HCEC 1CT (cell line): Measurements from ENCODE around the gene FAM193A.
A peak's percentile ranks its signal among the peaks of the same experiment; 100 is the strongest.
"Not testable (repeated sequence)": the region's sequence is repeated elsewhere in the genome, so short reads cannot be mapped to it uniquely, and the experiment has no call there.

Experiments used
- DNase-seq: peaks from one replicate; pipeline ENCODE4 v3.0.0-alpha.2; 2017

The FAM193A gene

DNA sequence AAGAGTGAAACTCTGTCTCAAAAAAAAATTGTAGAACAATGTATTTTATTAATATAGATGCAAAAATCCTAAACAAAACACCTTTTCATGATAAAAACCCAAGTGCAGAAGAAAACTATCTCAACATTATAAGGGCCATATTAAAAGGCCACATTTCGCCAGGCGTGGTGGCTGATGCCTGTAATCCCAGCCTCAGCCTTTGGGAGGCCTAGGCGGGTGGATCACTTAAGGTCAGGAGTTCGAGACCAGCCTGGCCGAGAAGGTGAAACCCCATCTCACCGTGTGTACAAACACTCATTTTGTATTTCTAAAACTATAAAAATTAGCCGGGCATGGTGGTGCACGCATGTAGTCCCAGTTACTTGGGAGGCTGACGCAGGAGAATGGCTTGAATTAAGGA, 9.9 kb upstream of the FAM193A start:
- DNase-seq = no peak

DNA sequence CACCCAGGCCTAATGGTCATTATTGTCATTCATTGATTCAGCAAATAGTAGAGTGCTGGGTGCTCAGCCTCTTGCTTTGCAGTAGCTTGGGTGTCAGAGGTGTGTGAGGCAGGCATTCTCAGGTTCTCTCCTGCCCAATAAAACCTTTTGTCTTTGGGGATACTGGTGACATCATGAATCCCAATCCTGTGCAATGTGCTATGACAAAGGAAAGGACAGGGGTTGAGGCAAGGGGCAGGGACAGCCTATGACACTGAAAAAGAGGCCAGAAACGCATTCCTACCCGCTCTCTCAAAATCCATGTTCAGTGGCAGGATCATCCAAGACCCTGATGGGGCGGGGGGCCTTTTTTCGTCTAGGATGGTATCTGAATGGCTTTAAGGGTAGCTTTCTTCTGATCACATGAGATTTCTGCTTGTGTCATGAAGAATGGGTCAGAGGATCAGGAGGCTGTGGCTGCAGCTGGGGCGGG, 1.5 kb upstream of the FAM193A start:
- DNase-seq = no peak

DNA sequence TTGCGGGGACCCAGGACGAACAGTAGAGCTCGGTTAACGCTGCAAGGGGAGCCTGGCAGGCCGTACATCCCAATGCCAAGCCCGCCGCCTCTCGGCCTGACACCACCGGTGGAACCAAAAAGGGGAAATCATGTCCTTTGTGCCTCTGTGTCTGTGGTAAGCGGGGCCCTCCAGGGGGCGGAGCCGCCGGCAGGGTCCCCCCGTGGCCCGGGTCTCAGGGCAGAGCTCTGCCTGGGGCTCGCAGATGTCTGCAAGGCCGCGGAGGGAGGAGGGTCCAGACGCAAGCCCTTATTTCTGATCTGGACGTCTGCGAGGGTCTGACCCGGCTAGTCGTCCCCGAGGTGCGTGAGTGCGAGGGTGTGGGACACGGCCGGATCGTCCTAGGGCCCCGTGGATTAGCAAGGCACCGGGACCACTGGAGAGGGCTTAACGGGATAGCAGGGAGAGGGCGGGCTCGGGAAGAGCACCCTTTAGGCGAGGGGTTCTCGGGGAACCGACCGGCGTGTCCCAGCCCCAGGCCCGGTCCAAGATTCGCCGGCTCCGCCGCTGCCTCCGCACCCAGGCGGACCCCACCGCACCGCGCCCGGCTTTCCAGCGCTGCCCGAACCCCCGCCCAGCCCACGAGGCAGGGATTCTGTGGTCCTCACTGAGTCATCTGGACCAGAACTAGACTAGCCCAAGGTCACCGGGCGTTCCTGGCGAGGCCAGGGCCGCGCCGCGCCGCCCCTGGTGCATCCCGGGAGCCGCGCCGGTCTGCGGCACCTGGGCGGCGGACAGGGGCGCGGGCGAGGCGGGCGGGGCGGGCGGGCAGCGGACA, 863 bp upstream of the FAM193A start:
- no peak for DNase-seq

DNA sequence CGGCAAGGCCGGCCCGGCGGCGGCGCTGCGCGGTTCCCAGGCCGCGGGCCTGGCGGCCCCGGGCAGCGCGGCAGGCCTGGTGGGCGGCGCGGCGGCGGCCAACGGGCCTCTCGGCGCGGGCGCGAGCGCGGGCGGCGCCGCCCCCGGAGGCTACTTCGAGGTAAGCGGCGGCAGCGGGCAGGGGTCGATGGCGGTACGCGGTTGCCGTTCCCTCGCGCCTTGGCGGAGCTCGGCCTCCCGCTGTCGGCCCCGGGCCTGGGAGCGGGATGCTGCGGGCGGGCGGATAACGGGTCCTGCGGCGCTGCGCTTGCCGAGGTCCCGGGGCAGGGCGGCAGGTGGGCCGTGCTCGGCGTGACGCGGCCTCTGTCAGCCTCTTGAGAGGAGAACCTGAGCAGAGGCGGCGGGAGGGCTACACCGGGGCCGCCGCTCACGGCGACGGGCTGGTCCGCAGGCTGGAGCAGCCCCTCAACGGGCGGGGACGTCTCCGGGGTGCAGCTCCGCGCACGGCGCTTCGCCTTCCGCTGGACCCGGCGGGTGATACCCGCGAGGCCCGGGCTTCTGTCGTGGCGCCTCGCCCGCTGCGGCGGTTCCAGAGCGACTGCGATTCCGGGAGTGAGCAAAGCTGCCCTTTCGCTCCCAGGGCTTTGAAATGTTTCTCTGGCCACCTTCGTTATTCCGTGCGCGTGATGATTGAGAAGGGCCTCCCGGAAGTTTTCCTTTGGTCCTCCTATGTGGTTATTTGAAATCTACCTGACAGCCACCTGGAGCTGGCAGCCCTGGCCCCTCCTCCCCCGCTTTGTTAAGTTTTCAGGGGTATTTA, 774 bp downstream of the FAM193A start:
- peak; percentile 23 for DNase-seq

- DNase-seq = not testable (repeated sequence)
These were observed 7.2 kb downstream of the FAM193A start for GRCh38 chr4:2543580-2544191.

GRCh38 chr4:2545321-2546013, 9.0 kb downstream of the FAM193A start:
- DNase-seq = peak; percentile 7

- DNase-seq = no peak
These were observed 9.9 kb downstream of the FAM193A start for GRCh38 chr4:2546286-2546823.

DNA sequence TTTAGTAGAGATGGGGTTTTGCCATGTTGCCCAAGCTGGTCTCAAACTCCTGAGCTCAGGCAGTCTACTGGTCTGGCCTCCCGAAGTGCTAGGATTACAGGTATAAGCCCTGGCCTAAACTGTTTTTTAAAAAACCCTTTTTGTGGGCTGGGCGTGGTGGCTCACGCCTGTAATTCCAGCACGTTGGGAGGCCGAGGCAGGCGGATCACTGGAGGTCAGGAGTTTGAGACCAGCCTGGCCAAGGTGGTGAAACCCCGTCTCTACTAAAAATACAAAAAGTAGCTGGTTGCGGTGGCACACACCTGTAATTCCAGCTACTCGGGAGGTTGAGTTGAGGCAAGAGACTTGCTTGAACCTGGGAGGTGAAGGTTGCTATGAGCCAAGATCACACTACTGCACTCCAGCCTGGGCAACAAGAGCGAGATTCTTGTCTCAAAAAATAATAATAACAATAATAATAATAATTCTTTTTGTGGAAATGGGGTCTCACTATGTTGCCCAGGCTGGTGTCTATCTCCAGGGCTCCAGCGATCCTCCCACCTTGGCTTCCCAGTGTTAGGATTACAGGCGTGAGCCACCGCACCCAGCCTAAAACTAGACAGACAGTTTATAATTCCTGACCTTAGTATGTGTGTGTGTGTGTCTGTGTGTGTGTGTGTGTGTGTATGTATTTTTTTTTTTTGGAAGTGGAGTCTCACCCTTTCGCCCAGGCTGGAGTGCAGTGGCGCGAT, 10.7 kb downstream of the FAM193A start:
- not testable (repeated sequence) for DNase-seq

DNA sequence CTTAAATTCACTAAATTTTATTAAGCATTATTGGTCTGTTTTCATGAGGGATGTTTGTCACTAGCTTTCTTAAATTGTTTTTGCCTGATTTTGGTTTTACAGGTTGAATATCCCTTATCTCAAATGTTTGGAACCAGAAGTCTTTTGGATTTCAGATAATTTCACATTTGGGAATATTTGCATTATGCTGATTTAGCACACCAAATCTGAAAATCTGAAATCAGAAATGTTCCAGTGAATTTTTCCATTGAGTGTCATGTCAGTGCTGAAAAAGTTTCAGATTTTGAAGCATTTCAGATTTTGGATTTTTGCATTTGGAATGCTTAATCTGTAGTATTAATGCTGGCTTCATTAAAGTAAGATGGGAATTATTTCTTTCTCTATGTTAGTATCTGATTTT, 14.7 kb downstream of the FAM193A start:
- DNase-seq = no peak

- DNase-seq = no peak
These were observed 16.4 kb downstream of the FAM193A start for GRCh38 chr4:2552806-2553205.

DNA sequence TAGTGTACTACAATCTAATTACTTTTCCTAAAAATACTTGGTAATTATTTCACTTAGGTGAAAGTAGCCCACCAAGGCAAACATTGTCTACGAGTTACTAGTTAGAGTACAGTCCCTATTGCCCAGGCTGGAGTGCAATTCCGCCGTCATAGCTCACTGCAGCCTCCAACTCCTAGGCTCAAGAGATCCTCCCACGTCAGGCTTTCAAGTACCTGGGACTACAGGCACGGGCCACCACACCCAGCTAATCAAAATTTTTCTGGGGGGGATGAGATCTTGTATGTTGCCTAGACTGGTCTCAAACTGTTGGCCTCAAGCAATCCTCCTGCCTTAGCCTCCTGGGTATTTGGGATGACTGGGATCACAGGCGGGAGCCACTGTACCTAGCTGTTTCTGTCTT, 21.9 kb downstream of the FAM193A start:
- DNase-seq = no peak

GRCh38 chr4:2560167-2560566, 23.7 kb downstream of the FAM193A start:
- no peak for DNase-seq

GRCh38 chr4:2565533-2565932, 29.1 kb downstream of the FAM193A start:
- DNase-seq = no peak

DNA sequence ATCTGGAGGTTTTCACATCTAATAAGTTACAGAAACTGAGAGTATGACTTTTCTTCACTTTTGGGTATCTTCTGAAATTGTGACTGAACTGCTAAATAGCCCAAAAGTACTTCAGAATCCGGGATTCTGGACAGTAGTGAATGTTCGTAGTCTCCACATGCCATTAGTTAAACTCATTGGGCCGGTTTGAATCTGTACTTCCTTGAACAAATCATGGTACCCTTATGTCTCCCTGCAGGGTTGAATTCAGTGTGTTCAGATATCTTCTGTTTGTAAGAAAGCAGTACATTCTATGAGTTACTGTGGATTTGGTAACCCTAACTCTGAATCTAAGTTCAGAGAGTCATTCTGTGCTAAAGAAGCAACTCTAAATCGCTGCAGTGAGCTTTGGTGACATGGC, 33.6 kb downstream of the FAM193A start:
- DNase-seq = no peak

DNA sequence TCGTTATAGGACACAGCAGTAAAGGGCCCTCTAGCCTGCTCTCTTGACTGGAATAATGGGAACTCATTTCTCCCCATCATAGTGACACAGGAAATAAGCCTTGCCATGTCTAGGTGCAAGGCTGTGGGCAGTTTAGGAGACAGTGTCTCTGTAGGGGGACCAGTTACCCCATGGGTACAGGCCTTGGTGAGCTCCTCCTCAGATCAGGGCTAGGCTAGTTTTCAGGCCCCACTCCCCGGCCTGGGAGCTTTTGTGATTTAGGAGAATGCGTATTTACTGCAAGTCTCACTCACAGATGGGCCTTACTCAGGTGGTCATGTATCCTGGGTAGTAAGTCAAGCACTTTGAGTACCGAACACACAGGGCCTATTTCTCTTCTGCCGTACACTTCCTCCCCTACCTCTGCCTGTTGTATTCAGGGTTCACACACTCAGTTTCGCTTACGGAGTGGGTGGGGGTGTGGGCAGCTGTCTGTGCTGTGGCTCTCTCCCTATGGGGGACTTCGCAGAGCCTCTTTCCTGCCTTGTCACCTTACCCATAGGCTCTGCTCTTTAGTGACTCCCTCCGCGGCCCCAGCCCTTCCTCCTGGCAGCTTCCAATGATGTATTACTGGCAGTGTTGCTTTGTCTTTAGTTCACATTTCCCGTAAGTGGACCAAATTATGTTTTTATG, 34.2 kb downstream of the FAM193A start:
- DNase-seq = no peak

GRCh38 chr4:2572076-2572475, 35.6 kb downstream of the FAM193A start:
- no peak for DNase-seq

GRCh38 chr4:2572866-2573265, 36.4 kb downstream of the FAM193A start:
- no peak for DNase-seq

GRCh38 chr4:2574009-2574408, 37.6 kb downstream of the FAM193A start:
- no peak for DNase-seq

- no peak for DNase-seq
These were observed 38.4 kb downstream of the FAM193A start for GRCh38 chr4:2574863-2575262.

DNA sequence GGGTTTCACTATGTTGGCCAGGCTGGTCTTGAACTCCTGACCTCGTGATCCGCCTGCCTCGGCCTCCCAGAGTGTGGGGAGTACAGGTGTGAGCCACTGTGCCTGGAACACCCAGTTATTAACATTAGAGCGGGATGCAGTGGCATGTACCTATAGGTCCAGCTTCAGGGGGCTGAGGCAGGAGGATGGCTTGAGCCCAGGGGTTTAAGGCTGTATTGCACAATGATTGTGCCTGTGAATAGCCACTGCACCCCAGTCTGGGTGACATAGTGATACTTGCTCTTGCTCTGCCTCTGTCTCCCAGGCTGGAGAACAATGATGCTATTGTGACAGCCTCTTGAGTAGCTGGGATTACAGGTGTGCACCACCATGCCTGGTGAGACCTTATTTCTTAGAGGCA, 39.8 kb downstream of the FAM193A start:
- no peak for DNase-seq

DNA sequence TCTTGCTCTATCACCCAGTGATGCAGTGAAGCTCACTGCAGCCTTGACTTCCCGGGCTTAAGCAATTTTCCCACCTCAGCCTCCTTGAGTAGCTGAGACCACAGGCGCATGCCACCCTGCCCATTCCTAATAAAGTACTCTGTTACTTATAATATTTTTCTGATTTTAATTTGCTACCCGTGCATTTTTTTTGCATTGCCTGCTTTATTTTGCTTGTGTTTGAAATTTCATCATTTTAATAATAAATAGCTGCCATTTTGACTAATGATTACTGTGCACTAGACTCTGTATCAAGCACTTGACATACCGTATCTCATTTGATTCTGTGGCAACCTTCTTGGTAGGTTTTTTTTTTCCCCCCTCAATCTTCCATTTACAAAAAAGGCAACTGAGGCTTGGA, 41.7 kb downstream of the FAM193A start:
- no peak for DNase-seq
